HG02938 (cell line): Measurements from ENCODE around the gene E4F1.
"Not testable (repeated sequence)": the region's sequence is repeated elsewhere in the genome, so short reads cannot be mapped to it uniquely, and the experiment has no call there.

Experiments used
- ATAC-seq: cut with Tn5 transposase; IDR thresholded peaks from one replicate; pipeline ENCODE4 v1.9.1; 2021; ENCODE audit warnings: mild to moderate bottlenecking, moderate library complexity; ENCODE audit not compliant: unreplicated experiment

E4F1 gene

DNA sequence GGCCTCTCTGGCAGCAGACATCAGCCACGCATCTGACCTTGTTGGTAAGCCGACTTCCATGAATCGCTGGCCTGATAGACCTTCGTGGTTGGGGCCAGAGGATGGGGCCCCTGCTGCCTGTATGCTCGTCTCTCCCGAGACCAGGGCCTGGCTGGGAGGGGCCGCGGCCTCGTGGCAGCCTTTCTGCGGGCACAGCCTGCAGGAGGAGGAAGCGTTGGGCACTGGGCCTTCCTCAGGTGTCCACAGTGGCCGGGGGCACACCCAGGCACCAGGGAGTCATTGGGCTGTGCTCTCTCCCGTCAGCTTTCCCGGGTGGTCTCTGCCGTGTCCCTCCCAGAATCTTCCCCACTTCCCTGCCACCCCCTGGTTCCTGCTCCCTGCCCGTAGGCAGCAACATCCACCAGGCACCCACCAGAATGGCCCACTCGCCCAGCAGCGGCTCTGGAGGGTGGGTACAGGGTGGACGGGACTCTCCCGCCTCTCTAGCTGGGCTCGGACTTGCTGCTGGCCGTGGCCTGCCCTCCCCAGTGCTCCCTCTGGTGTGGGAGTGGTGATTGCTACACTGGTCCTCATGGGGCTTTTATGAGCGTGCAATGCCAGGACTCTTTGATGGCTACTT, 6.3 kb downstream of the E4F1 start:
- no peak for ATAC-seq

DNA sequence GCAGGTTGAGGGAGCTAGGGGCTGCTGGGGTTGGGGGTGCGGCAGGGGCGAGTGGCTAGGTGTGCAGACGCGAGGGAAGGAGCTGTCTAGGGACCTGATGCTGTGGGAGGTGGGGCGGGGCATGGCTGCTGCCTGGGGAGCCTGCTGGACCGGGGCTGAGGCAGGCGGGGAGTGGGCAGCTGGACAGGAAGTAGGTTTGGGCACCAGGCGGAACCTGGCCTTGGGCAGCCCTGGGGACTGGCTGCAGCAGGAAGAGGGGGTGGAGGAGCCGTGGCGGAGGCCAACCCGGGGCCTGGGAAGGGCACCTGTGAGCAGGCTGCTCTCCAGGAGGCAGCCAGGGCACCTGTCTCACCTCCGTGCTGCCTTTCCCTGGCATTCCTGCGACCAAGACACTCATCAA, 7.0 kb downstream of the E4F1 start:
- no peak for ATAC-seq

DNA sequence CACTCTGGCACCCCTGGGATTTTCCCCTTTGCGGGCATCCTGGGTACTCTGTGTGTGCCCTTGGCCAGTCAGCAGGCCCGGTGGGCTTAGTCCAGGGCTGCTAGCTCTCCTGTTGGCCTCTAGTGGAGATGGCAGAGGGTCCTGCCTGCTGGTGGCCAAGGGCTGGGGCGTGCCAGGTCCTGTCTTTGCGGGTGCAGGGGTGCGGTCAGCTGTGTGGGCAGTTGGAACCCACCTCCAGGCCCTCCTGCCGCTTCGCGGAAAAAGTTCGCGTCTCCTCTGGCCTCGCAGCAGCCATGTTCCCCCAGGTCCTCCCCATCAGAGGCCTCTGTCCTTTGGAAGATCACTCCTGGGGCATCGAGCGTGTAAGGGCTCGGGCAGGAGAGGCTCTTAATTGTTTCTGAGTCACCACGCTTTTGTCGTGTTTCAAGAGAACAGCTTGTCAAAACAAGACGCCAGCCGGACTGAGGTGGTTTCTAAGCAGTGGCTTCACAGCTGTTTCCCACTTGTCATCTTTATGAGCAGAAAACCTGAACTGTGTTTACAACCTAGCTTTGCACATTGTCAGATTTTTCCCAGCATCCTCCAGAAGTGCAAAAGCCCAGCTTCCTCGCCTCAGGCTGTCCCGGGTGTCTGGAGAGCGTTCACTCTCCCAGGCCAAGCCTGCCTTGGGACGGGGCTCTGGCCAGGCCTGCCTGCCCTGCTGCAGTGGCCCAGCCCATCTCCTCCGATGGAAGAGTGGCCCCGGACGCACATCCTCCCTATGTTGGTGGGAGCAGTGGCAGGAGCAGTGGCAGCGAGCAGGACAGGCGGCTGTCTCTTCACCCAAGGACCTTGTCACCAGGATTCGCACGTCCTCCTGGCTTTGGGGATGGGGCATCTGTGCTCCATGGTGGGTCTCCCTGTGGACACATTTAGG, 7.9 kb downstream of the E4F1 start:
- ATAC-seq = no peak

DNA sequence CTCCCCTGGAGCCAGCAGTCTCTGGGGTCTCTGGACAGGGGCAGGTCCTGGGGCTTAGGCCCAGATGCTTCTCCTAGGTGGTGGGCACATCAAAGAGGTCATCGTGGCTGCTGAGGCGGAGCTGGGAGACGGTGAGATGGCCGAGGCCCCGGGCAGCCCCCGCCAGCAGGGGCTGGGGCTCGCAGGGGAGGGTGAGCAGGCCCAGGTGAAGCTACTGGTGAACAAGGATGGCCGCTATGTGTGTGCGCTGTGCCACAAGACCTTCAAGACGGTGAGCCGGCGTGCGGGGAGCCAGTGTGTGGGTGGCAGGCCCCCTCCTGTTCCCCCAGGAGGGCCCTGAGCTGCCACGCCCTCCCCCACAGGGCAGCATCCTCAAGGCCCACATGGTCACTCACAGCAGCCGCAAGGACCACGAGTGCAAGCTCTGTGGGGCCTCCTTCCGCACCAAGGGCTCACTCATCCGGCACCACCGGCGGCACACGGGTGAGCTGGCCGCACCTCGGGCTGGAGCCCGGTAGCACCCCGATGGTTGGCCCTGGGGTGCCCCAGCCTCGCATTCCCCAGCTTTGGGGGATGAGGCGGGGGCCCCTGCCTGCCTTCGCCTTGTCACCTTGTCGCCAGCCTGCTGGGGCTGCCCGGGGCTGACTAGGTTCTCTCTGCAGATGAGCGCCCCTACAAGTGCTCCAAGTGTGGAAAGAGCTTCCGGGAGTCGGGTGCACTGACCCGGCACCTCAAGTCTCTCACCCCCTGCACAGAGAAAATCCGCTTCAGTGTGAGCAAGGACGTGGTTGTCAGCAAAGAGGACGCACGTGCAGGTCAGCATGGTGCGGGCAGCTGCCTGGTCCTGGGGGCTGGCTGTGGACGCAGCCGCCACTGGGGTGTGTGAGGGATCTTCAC, 9.0 kb downstream of the E4F1 start:
- ATAC-seq = no peak

DNA sequence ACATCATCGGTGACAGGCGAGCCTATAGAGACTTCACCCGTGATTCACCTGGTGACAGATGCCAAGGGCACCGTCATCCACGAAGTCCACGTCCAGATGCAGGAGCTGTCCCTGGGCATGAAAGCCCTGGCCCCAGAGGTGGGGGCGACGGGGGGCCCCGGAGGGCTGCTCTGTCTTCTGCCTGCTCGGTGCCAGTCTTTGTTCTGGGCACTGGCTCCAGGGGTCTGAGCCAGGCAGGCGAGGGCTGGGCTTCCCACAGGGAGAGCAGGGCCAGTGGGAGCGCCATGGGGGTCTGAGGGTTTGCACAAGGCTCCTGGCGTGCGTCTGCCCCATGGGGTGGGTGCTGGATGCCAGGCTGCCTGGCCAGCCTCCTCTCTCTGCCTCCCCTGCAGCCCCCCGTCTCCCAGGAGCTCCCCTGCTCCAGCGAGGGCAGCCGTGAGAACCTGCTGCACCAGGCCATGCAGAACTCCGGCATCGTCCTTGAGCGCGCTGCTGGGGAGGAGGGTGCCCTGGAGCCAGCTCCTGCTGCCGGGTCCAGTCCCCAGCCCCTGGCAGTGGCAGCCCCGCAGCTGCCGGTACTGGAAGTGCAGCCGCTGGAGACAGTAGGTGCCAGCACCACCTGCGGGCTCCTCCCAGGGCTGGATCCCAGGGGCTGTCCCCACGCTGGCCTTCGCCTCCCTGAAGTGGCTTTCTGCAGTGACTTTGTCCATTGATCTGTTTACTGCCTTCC, 9.8 kb downstream of the E4F1 start:
- no peak for ATAC-seq

DNA sequence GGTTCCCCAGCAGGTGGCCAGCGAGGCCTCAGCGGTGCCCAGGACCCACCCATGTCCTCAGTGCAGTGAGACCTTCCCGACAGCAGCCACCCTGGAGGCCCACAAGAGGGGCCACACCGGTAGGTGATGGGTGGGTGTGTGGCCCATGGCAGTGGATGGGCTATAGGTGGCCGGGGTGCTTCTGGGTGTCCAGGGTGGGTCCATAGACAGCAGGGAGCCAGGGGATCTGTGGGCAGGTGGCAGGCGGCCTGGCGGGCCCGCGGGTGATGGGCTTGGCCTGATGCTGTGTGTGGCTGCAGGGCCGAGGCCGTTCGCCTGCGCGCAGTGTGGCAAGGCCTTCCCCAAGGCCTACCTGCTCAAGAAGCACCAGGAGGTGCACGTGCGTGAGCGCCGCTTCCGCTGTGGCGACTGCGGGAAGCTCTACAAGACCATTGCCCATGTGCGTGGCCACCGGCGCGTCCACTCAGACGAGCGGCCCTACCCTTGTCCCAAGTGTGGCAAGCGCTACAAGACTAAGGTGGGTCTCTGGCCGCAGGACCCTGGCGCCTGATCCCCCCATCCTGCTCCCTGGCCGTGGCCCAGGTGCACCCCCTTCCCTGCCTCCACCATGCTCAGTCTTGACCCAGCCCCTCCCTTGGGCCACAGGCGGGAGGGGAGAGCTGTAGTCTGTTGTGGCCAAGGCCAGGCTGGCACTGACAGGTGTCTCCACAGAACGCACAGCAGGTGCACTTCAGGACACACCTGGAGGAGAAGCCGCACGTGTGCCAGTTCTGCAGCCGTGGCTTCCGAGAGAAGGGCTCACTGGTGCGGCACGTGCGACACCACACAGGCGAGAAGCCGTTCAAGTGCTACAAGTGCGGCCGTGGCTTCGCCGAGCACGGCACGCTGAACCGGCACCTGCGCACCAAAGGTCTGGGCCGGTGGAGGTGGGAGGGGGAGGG, 10.8 kb downstream of the E4F1 start:
- no peak for ATAC-seq

DNA sequence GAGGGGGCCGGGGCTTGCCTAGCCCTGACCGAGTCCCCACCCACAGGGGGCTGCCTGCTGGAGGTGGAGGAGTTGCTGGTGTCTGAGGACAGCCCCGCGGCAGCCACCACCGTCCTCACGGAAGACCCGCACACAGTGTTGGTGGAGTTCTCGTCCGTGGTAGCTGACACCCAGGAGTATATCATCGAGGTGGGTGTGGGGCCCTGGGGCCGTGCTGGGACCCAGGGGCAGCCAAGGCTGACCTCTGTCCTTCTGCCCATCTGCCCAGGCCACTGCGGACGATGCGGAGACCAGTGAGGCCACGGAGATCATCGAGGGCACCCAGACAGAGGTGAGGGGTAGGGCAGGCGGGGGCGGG, 11.4 kb downstream of the E4F1 start:
- no peak for ATAC-seq

DNA sequence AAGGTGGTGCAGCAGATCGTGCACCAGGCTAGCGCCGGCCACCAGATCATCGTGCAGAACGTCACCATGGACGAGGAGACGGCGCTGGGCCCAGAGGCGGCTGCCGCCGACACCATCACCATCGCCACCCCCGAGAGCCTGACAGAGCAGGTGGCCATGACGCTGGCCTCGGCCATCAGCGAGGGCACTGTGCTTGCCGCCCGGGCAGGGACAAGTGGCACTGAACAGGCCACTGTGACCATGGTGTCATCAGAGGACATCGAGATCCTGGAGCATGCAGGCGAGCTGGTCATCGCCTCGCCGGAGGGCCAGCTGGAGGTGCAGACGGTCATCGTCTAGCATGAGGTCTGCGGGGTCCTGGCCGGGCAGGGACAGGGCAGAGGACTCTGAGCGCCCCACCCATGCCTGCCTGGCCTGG, 11.9 kb downstream of the E4F1 start:
- no peak for ATAC-seq

DNA sequence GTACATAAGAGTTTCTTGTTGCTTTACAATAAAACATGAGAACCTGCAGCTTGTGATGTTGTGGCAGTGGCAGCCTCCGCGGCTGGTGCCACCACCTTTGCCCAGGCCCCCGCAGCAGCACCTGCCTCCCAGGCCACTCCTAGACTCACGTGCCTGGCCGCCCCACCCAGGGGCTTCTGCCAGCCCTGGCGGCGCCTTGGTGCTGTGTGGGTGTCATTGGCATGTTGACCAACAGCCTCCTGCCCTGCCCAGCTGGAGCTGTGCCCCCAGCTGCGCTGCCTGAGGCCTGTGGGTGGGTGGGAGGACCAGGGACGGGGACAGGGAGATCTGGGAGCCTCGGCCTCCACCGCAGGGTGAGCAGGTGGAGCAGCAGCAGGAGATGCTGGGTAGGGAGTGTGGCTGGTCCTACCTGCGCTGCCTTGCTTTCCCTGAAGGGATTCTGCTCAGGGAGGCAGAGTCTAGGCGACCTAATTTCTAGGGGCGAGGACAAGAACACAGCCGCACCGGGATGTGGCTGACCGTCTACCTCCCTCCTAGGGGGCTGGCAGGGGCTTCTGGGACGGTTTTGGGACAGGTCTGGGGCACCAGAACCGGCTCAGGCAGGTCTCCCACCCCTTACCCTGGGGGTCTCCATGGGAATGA, 12.4 kb downstream of the E4F1 start:
- no peak for ATAC-seq

DNA sequence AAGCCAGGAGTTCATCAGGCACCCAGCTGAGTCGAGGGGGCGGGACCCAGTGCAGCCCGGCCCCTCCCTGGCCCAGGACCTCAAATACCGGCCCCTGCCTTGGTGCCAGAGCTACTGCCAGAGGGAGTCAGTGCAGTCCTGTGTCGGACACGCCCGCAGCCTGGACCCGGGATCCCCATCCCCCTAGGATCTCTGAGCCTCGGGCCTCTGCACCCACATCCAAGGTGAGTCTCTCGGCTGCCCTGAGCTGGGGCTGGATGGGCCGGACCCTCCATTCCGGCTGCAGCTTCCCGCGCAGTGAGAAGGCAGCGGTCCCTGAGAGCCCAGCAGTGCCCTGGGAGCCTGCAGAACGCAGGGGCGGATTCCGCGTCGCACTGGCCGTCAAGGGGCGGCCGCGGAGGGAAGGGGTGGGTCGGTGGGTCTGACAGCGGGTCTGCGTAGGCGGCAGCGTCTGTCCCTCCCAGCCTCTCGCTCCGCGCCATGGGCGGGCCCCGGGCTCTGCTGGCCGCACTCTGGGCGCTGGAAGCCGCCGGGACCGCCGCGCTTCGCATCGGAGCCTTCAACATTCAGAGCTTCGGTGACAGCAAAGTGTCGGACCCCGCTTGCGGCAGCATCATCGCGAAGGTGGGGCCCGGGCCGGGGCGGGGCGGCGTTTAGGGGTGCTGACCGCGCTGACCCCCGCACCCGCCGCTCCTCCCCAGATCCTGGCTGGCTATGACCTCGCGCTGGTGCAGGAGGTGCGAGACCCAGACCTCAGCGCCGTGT, 13.1 kb downstream of the E4F1 start, which contains the start of gene DNASE1L2:
Gene DNASE1L2, plus strand, starts transcription at position 108 of the 765 bp plus-strand sequence. Its CDS starts 373 bp downstream, at position 481.
- ATAC-seq = no peak

DNA sequence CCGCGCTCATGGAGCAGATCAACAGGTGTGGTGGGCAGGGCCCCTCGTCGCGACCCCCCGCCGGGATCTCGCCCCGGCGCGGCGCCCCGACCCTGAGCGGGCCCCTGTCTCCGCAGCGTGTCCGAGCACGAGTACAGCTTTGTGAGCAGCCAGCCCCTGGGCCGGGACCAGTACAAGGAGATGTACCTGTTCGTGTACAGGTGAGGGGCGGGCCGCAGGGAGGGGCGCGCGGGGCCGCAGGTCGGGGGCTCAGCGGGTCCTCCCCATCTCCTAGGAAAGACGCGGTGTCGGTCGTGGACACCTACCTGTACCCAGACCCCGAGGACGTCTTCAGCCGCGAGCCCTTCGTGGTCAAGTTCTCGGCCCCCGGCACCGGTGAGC, 13.7 kb downstream of the E4F1 start:
- no peak for ATAC-seq

DNA sequence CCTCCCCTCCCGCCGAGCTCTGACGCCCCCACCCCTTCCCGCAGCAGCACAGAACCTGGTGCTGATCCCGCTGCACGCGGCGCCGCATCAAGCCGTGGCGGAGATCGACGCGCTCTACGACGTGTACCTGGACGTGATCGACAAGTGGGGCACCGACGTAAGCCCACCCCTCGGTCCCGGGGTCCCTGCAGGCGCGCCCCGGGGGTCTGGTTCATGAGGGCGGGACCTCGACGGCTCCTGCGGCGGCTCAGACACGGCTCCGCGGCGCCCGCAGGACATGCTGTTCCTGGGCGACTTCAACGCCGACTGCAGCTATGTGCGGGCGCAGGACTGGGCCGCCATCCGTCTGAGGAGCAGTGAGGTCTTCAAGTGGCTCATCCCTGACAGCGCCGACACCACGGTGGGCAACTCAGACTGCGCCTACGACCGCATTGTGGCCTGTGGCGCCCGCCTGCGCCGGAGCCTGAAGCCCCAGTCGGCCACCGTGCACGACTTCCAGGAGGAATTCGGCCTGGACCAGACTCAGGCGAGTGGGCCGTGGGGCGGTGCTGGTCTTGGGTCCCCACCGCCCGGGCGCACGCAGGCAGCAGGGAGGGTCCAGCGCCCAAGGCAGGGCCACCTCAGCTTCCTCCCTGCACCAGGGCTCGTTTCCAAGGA, 14.2 kb downstream of the E4F1 start:
- ATAC-seq = no peak

DNA sequence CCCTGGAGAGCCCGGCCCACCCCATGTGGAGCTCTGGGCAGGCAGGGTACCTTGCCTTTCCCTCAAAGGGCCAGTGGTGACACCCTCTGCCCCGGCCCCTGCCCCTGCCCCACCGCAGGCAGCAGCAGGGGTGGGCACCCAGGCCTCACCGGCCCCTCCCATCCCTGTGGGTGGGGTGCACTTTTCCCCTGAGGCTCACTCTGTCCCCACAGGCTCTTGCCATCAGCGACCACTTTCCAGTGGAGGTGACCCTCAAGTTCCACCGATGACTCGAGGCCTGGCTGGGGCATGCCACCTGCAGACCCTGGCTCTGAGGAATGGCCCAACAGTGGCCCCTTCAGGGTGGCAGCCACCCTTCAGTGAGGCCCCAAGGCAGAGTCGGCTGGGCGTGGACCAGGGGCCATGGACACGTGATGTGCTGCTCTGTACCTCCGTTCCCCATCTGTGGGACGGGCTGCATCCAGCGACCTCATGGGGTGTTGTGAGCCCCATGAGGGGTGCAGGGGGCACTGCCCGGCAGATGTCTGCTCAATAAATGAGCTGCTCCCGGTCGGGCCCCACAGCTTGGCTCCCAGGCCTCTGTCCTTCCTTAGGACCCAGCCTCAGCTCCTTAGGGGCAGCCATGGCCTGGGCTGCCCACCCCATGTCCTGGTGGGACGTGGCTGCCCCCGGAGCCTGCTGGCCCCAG, 14.9 kb downstream of the E4F1 start:
- no peak for ATAC-seq

DNA sequence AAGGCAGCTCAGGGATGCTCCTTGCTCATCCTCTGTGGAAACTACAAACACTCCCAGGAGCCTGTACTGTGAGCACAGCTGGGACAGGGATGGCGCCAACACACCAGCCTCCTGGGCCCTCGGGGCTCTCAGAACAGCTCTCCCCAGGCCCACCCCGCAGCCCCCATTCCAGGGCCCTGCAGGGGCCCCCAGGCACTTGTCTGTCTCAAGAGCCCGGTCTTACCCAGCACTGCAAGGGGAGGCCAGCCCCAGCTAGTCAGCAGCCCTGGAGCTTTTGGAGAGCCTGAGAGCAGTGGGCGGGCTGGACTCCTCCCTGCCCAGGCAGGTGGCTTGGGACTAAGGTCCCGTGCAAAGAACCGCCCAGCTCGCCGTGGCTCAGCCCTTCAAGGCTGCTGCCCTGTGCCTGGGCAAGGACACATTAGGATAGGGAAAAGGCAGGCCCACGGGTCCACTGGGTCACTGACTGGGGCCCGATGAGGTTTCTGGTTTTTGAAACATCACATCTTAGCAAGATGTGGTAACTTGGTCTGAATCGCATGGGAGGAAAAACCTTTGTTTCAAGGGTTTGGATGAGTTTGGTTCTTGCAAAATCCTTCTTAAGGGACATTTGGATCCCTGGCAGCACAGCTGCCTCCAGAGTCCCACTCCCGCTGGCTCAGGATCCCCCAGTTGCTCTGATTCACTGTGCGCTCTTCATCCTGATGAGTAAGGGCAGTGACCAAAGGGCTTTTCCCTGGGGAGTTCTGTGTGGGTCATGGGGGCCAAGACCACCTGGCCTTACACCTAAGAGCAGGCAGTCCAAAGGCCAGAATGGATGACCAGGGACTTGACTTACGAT, 15.7 kb downstream of the E4F1 start:
- no peak for ATAC-seq

DNA sequence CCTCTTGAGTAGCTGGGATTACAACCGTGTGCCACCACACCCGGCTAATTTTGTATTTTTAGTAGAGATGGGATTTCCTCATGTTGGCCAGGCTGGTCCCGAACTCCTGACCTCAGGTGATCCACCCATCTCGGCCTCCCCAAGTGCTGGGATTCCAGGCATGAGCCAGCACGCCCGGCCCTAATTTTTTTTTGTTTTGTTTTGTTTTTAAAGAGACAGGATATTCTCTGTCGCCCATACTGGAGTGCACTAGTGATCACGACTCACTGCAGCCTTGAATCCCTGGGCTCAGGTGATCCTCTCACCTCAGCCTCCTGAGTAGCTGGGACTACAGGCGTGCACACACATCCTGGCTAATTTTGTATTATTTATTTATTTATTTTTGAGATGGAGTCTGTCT, 16.9 kb downstream of the E4F1 start:
- ATAC-seq = not testable (repeated sequence)

DNA sequence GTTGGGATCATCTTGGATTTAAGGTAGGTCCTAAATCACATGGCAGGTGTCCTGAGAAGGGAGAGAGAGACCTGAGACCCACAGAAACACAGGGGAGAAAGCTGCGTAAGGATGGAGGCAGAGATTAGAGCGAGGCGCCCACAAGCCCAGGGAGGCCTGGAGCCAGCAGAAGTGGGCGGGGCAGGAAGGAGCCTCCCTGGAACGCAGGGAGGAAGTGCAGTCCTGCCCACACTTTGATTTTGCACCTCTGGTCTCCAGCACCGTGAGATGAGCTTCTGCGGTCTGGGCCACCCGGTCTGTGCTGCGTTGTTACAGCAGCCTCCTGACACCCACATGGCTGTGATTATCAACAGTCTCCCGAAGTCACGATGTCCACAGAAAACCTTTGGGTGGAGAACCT, 19.2 kb downstream of the E4F1 start:
- no peak for ATAC-seq
